ENCODE data around the gene SNX5. TPM values are rescaled to one million over a fixed set of nuclear protein-coding genes. Genes with fewer than 3 reads are reported as not detected.

The SNX5 gene
- total RNA-seq, 2 experiments from 2014 or later: 58.3 to 60.3 TPM

- no peak overlapping the region for H3K27ac Mint-ChIP-seq
- DNase-seq: no peak
- H3K27me3 ChIP-seq (ENCODE audit: control insufficient read depth in 1 of 2, insufficient read depth in 2 of 2, low read length in 2 of 2): peaks cover 0 to 9% of the 10 kb centered on the region in 2 experiments
- TF ChIP-seq CTCF (IDR thresholded peaks at IDR 0.05): no peak
- no peak overlapping the region for H3K4me3 Mint-ChIP-seq
- CTCF ChIA-PET: no interaction called here
- intact Hi-C loops (cut with DNase I, micrococcal nuclease): no loop called here
- H3K36me3 ChIP-seq (ENCODE audit: insufficient read depth, low read length): no peaks in the 10 kb centered on the region
- ATAC-seq (ENCODE audit: poor library complexity): no peak
- H3K36me3 Mint-ChIP-seq (ENCODE audit: low read depth): no peaks in the 10 kb centered on the region
- no peaks in the 10 kb centered on the region for H3K4me1 ChIP-seq (ENCODE audit: insufficient read depth, low read length)
- POLR2A ChIA-PET: no interaction called here
- H3K9me3 Mint-ChIP-seq: no peaks in the 10 kb centered on the region
- peaks cover 0 to 3% of the 10 kb centered on the region in 2 experiments for H3K9me3 ChIP-seq (ENCODE audit: control insufficient read depth in 1 of 2, insufficient read depth in 1 of 2, low read length in 2 of 2)
- H3K27me3 Mint-ChIP-seq: peaks cover 25% of the 10 kb centered on the region
- H3K4me1 Mint-ChIP-seq (ENCODE audit: low read depth): no peaks in the 10 kb centered on the region
- no peak overlapping the region for H3K4me3 ChIP-seq (ENCODE audit: low read length)
- no peak overlapping the region for H3K27ac ChIP-seq (ENCODE audit: low read depth in 1 of 2, low read length in 2 of 2)
Measured at GRCh38 chr20:17912916-17913315, 55.7 kb downstream of the SNX5 start.

GRCh38 chr20:17911927-17912326, 56.7 kb downstream of the SNX5 start:
- no peaks in the 10 kb centered on the region for H3K4me1 ChIP-seq (ENCODE audit: insufficient read depth, low read length)
- Mint-ChIP-seq H3K36me3 (ENCODE audit: low read depth) (no peaks in the 10 kb centered on the region), H3K27me3 (peaks cover 25% of the 10 kb centered on the region), H3K9me3 (no peaks in the 10 kb centered on the region), H3K4me1 (ENCODE audit: low read depth) (no peaks in the 10 kb centered on the region), H3K4me3 (no peak overlapping the region), H3K27ac (no peak overlapping the region)
- DNase-seq: no peak
- H3K9me3 ChIP-seq (ENCODE audit: control insufficient read depth in 1 of 2, insufficient read depth in 1 of 2, low read length in 2 of 2): peaks cover 0 to 3% of the 10 kb centered on the region in 2 experiments
- peaks cover 0 to 9% of the 10 kb centered on the region in 2 experiments for H3K27me3 ChIP-seq (ENCODE audit: control insufficient read depth in 1 of 2, insufficient read depth in 2 of 2, low read length in 2 of 2)
- no peak for TF ChIP-seq CTCF (IDR thresholded peaks at IDR 0.05)
- ChIA-PET CTCF (no interaction called here), POLR2A (no interaction called here)
- H3K36me3 ChIP-seq (ENCODE audit: insufficient read depth, low read length): no peaks in the 10 kb centered on the region
- intact Hi-C loops (cut with DNase I, micrococcal nuclease): no loop called here
- H3K4me3 ChIP-seq (ENCODE audit: low read length): no peak overlapping the region
- H3K27ac ChIP-seq (ENCODE audit: low read depth in 1 of 2, low read length in 2 of 2): no peak overlapping the region
- no peak for ATAC-seq (ENCODE audit: poor library complexity)

GRCh38 chr20:17910828-17911294, 57.7 kb downstream of the SNX5 start:
- Histone ChIP-seq H3K4me3 (ENCODE audit: low read length) (no peak overlapping the region), H3K9me3 (ENCODE audit: control insufficient read depth in 1 of 2, insufficient read depth in 1 of 2, low read length in 2 of 2) (peaks cover 0 to 3% of the 10 kb centered on the region in 2 experiments), H3K36me3 (ENCODE audit: insufficient read depth, low read length) (no peaks in the 10 kb centered on the region), H3K27me3 (ENCODE audit: control insufficient read depth in 1 of 2, insufficient read depth in 2 of 2, low read length in 2 of 2) (peaks cover 1 to 9% of the 10 kb centered on the region in 2 experiments), H3K4me1 (ENCODE audit: insufficient read depth, low read length) (no peaks in the 10 kb centered on the region), H3K27ac (ENCODE audit: low read depth in 1 of 2, low read length in 2 of 2) (no peak overlapping the region)
- no peaks in the 10 kb centered on the region for H3K4me1 Mint-ChIP-seq (ENCODE audit: low read depth)
- H3K9me3 Mint-ChIP-seq: no peaks in the 10 kb centered on the region
- peaks cover 25% of the 10 kb centered on the region for H3K27me3 Mint-ChIP-seq
- POLR2A ChIA-PET: no interaction called here
- no peak for DNase-seq
- H3K27ac Mint-ChIP-seq: no peak overlapping the region
- no peak for TF ChIP-seq CTCF (IDR thresholded peaks at IDR 0.05)
- no peak overlapping the region for H3K4me3 Mint-ChIP-seq
- intact Hi-C loops (cut with DNase I, micrococcal nuclease): no loop called here
- ATAC-seq (ENCODE audit: poor library complexity): no peak
- no peaks in the 10 kb centered on the region for H3K36me3 Mint-ChIP-seq (ENCODE audit: low read depth)
- CTCF ChIA-PET: no interaction called here
